ENCODE results near the gene PEX3.

PEX3 gene, protein sequence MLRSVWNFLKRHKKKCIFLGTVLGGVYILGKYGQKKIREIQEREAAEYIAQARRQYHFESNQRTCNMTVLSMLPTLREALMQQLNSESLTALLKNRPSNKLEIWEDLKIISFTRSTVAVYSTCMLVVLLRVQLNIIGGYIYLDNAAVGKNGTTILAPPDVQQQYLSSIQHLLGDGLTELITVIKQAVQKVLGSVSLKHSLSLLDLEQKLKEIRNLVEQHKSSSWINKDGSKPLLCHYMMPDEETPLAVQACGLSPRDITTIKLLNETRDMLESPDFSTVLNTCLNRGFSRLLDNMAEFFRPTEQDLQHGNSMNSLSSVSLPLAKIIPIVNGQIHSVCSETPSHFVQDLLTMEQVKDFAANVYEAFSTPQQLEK

GRCh38 chr6:143450453-143451371 lies at the start of gene PEX3, which contains the start of gene ADAT2:
Gene PEX3 (plus strand): TSS chr6:143450805. CDS start chr6:143451043, 238 bp downstream.
Gene ADAT2 (minus strand): TSS chr6:143450695. CDS start chr6:143450658, 37 bp downstream.
- DNase-seq, result peak; percentile 81 to 96 (median 92)
- intact Hi-C loops (cut with DNase I), result no loop called here

DNA sequence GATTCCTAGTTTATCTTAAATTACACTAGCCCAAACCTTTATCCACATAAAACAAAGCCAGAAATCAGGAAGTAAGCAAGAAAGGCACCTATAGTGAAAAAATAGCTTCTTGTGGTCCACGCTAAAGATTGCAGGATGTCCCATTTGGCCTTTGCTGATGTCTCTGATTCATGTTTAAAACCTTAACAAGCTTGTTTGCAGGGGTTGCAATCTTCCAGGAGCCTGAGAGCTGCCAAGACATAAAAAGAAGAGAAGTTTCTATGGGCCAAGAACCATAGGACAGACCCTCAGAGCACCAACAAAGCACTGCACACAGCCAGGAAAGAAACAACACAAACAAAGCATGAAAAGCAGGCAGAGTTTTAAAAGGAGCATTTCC lies 49.5 kb upstream of the PEX3 start:
- intact Hi-C loops (cut with DNase I), result no loop called here
- no peak for DNase-seq

DNA sequence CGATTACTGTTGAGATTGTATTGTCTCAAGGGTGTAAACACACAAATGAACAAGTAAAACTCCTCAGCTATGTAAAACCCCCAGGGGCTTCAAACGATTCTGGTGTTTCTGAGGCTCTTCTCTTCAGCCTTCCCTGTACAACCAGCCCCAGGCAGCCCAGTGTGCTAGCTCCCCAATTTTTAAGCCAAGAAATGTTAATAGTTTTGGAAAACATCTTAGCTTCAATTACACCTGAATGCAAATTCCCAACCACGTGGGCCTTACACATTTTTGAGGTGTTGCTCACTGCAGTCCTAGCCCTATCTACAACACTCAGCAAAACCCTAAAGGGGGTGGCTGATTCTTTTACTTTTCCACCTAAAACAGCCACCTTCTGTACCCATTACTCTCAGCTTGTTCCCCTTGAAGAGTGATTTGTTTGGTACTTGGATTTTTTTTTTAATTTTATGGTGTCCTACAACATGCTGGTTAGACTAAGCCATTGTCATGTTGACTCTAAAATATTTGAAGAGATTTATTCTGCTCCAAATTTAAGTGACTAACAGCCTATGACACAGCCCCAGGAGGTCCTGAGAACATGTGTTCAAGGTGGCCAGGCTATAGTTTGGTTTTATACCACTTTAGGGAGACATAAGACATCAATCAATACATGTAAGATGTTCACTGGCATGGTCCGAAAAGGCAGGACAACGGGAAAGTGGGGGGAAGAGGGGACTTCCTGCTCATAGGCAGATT lies 48.8 kb upstream of the PEX3 start:
- DNase-seq, result no peak
- intact Hi-C loops (cut with DNase I), result no loop called here

GRCh38 chr6:143402721-143403336 lies 47.8 kb upstream of the PEX3 start:
- intact Hi-C loops (cut with DNase I), result no loop called here
- DNase-seq, result no peak

- no peak for DNase-seq
- intact Hi-C loops (cut with DNase I), result no loop called here
These were observed 45.0 kb upstream of the PEX3 start for GRCh38 chr6:143405373-143406154.

DNA sequence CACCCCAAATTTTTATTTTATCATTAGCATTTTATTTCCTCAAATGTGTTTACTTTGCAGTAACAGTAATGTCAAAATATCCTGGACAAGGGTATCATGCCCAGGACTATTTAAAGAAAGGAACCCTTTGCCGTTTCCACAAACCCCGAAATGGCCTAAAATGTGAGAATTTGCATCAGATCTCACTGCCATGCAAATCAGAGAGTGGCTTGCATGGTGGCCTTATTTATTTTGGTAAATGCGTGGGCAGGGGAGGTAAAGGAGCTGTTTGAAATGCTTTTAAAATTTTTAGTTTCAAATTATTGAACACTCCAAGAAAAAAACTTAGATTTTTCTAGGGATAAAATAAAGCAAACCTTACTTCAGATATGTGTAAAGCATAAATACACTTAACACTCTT lies 43.9 kb upstream of the PEX3 start:
- no peak for DNase-seq
- intact Hi-C loops (cut with DNase I), result no loop called here

- DNase-seq, result no peak
- intact Hi-C loops (cut with DNase I), result no loop called here
These were observed 42.3 kb upstream of the PEX3 start for GRCh38 chr6:143408151-143408786.

- intact Hi-C loops (cut with DNase I), result no loop called here
- DNase-seq, result no peak
These were observed 41.8 kb upstream of the PEX3 start for GRCh38 chr6:143408787-143409162.

DNA sequence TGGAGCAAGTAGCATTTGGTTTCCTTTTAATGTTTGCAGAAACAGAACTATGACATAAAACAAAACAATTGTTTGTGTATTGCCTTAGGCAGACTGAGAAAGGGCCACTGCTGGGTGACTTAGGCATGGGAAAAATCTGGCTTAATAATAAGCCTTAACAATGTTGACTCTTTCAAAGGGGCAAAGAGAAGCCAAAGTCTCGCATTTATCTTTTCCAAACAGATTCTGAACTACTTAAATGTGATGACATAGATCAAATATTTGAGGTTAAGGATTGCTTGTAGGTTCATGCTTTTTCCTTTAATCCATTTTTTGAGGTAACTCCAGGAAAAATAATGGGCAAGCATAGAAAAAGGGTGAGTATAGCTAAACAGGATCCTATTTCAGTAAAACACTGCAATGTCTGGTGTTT lies 39.7 kb upstream of the PEX3 start:
- intact Hi-C loops (cut with DNase I), result no loop called here

GRCh38 chr6:143414769-143415168 lies 35.8 kb upstream of the PEX3 start:
- intact Hi-C loops (cut with DNase I), result no loop called here
- DNase-seq, result no peak

More for the DNA sequence above, 39.7 kb upstream of the PEX3 start:
- DNase-seq, result no peak

- intact Hi-C loops (cut with DNase I), result no loop called here
- no peak for DNase-seq
These were observed 31.1 kb upstream of the PEX3 start for GRCh38 chr6:143419526-143419925.

- intact Hi-C loops (cut with DNase I), result loop anchor here (5.0 to 10.0 kb wide), 3 partner anchors 401 to 951 kb away; no protein-coding TSS in a partner anchor
- DNase-seq, result no peak
These were observed 24.6 kb upstream of the PEX3 start for GRCh38 chr6:143426026-143426425.

DNA sequence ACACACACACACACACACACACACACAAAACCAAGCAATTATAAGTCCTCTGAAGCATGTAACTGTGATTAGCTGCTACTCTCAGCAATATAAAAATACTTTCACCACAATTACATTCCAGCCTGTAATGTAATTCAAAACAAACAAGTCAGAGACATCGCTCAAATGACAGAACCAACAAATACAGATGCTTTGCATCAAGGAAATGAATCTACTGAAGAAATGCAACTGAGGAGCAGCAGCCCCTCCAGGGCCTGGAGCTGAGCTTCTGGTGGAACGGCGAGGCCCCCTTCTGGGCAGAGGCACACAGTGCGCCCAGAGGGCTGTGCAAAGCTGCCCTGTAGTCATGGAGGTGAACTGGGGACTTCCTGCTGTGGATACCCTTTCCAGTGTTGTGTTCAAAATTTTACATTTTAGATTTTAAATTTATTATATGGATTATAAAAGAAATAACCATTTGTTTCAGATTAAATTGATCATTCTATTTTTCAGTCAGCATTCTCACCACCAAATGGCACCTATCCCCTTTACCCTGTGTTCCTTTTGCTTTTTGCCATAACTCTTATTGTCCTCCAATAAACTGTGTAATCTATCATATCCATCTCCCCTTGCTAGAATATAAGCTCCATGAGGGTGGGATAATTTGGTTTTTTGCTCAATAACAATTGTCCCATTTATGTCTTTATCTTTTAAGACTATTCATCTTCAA lies 23.3 kb upstream of the PEX3 start:
- intact Hi-C loops (cut with DNase I), result loop anchor here (5.0 to 10.0 kb wide), 3 partner anchors 402 to 952 kb away; no protein-coding TSS in a partner anchor

DNA sequence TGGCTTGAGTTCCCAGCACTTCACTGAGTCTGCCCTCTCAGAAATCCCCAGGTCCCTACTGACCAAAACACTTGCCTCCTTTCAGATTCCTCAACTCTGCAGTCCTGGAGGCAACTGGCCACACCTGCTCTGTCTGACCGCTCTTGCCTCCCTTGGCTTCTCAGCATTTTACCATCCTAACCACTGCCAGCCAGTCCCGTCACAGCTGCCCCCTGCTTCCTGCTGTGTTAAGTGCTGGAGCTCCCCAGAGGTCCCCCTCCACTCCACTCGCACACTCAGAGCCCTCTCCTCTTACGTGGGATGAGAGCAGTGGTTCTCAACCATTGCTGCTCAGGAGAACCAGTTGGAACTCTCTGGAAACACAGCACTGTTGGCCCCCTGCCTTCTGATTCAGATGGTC lies 20.6 kb upstream of the PEX3 start:
- intact Hi-C loops (cut with DNase I), result loop anchor here (5.0 to 10.0 kb wide), 3 partner anchors 405 to 955 kb away; no protein-coding TSS in a partner anchor
- no peak for DNase-seq

More for the DNA sequence above, 23.3 kb upstream of the PEX3 start:
- peak; percentile 62 to 90 (median 80) for DNase-seq

DNA sequence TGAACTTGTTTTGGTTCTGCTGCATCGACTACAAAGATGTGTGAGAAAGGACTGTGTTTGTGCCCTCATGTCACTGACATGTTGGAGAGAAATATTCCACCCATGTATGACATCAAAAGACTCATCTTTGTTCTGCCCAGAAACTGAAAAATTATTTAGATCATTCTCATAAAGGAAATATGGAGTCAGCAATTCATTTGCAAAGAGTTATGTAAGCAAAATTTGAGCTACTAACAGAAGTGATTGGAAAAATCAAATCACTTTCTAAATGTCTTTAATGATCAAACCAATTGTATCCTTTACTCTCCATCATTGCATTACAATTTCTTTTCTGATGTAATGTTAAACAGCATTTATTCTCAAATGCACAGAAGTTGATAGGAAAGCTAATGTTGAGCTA lies 19.4 kb upstream of the PEX3 start:
- intact Hi-C loops (cut with DNase I), result no loop called here
- DNase-seq, result no peak

DNA sequence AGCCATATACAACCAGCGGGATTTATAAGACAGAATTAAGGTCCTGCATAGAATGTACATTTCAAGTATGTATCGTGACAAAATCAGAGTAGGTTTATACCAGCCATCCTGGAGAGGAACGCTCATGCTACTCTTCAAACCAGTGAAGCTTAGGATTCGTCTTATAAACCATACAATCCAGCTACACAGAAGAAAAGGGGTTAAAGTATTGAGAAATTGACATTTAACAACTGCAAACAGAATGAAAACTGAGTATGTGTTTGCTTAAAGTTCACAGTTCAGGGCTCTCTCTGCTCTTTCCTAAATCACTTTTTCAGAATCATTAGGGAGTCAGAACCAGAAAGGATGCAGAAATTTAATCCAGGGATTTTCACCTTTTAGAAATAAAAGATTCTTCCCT lies 18.0 kb upstream of the PEX3 start:
- intact Hi-C loops (cut with DNase I), result no loop called here
- DNase-seq, result no peak

- intact Hi-C loops (cut with DNase I), result no loop called here
- no peak for DNase-seq
These were observed 9.6 kb upstream of the PEX3 start for GRCh38 chr6:143441010-143441409.
